Pancreas (tissue), 10 donors: ENCODE results near the gene CNOT11. TPM values are rescaled to one million over a fixed set of nuclear protein-coding genes. Genes with fewer than 3 reads are reported as not detected.

Experiments
- ATAC-seq, 4 donors: fragments of 200-7000 bp; cut with Tn5 transposase; one replicate each; pipeline versions ENCODE4 v1.8.0 to v1.9.1; 2020; ENCODE audit warnings: mild to moderate bottlenecking in 4 of 4, moderate library complexity in 4 of 4
- DNase-seq, 6 donors: peaks; one replicate each; pipeline ENCODE4 v3.0.0-alpha.2; 2020
- FAIRE-seq: peaks from 2 replicates; lab custom pipeline; 2012; peaks lifted over from hg19 to GRCh38; lab: Jason Lieb, UNC
- H3K27ac ChIP-seq, 4 donors: fragments of 200-600 bp; sonication (generic); 1 replicate in 3 of 4; 2 replicates in 1 of 4; pipeline versions ENCODE4 v1.5.0 to v1.8.0; 2020
- H3K27me3 ChIP-seq, 4 donors: fragments of 200-600 bp; one replicate each; pipeline ENCODE4 v1.8.0; 2021
- H3K36me3 ChIP-seq, 3 donors: fragments of 200-600 bp; sonication (generic) in 1 of 3; one replicate each; pipeline versions ENCODE4 v1.5.0 to v1.8.0; 2020 to 2021
- H3K4me1 ChIP-seq, 3 donors: fragments of 200-600 bp; one replicate each; pipeline ENCODE4 v1.8.0; 2021
- H3K4me3 ChIP-seq, 4 donors: fragments of 200-600 bp; sonication (generic) in 2 of 4; one replicate each; pipeline versions ENCODE4 v1.5.0 to v1.8.0; 2020 to 2021
- H3K9me3 ChIP-seq, 4 donors: fragments of 200-600 bp; one replicate each; pipeline ENCODE4 v1.8.0; 2021
- CTCF ChIP-seq, 4 donors: fragments of 200-600 bp; sonication (generic) in 3 of 4; IDR thresholded peaks; one replicate each; pipeline versions ENCODE4 v1.5.0 to v1.8.0; 2021; ENCODE audit warnings: antibody characterized with exemption in 4 of 4
- WGBS, 2 donors: extraction: QIAGEN DNeasy Blood & Tissue Kit; methylation state at CpG; one replicate each; pipeline ENCODE4 v1.1.7; 2013; 5-methylcytosine and 5-hydroxymethylcytosine counted together
- intact Hi-C, 3 donors: fragments of 100-400 bp; cut with DNase I; formaldehyde crosslinking; loops; one replicate each; pipeline versions ENCODE4 v1.11.1 to v1.14.2; 2022
- polyA plus RNA-seq, 2 donors: library from polyadenylated mRNA; stranded (reverse); fragments of 200-250 nt; gene quantifications; one replicate each; pipeline ENCODE4 v1.2.3, GENCODE V29; 2013
- total RNA-seq, 6 donors: library from RNA; stranded (reverse); fragmentation: NEBNext Ultra II Directional in 4 of 6; extraction: Animal tissue kit (Norgen Biotek cat#: 25700) in 4 of 6; gene quantifications; one replicate each; pipeline versions ENCODE4 v1.2.1 to v1.2.4, GENCODE V29; 2021 to 2023
- donor health status: healthy with polysubstance abuse.
- donor health status: DM: no; HTN: no; CAD: no; lungs with moderate emphysema.
- donor health status: DM: no; HTN: no; CAD: no.
- donor health status: control.
- donor health status: control.
- donor health status: Bipolar disorder and iron deficiency.
- donor health status: DM: yes; HTN: yes; CAD: no.
- donor health status: DM: no; HTN: no; CAD: no.
- donor health status: DM: no; HTN: no; CAD: no.
- donor health status: DM: yes; HTN: yes; CAD: no.

The CNOT11 gene
- total and polyA plus RNA-seq, 8 donors = 10.2 to 25.4 (median 17.6) TPM

GRCh38 chr2:101291973-101292372 lies 39.3 kb downstream of the CNOT11 start:
- Histone ChIP-seq H3K27me3 (no peaks in the 10 kb centered on the region), H3K4me1 (peaks cover 5 to 6% (median 6%) of the 10 kb centered on the region in 3 donors), H3K36me3 (peaks cover 0 to 30% (median 6%) of the 10 kb centered on the region in 3 donors), H3K4me3 (no peak overlapping the region), H3K9me3 (no peaks in the 10 kb centered on the region), H3K27ac (no peak overlapping the region)
- no peak for TF ChIP-seq CTCF (IDR thresholded peaks at IDR 0.05)
- DNase-seq = no peak
- no peak for ATAC-seq
- FAIRE-seq = no peak
- intact Hi-C loops = no loop called here
- 92 to 98% methylated on average over 3 of the region's 3 CpGs for WGBS, 2 donors

GRCh38 chr2:101293544-101293943 lies 40.9 kb downstream of the CNOT11 start:
- DNase-seq (no peak), FAIRE-seq (no peak), ATAC-seq (no peak)
- Histone ChIP-seq H3K27ac (no peak overlapping the region), H3K27me3 (no peaks in the 10 kb centered on the region), H3K4me1 (peaks cover 5 to 6% (median 6%) of the 10 kb centered on the region in 3 donors), H3K9me3 (no peaks in the 10 kb centered on the region), H3K36me3 (peaks cover 0 to 16% (median 3%) of the 10 kb centered on the region in 3 donors), H3K4me3 (no peak overlapping the region)
- no peak for TF ChIP-seq CTCF (IDR thresholded peaks at IDR 0.05)
- WGBS, 2 donors = 83 to 88% methylated on average over 2 of the region's 2 CpGs
- intact Hi-C loops = no loop called here

- Histone ChIP-seq H3K4me3 (no peak overlapping the region), H3K4me1 (peaks cover 5 to 6% (median 6%) of the 10 kb centered on the region in 3 donors), H3K36me3 (peaks cover 0 to 13% (median 3%) of the 10 kb centered on the region in 3 donors), H3K27ac (no peak overlapping the region), H3K9me3 (no peaks in the 10 kb centered on the region), H3K27me3 (no peaks in the 10 kb centered on the region)
- no peak for DNase-seq
- no peak for ATAC-seq
- intact Hi-C loops = no loop called here
- no peak for FAIRE-seq
- TF ChIP-seq CTCF (IDR thresholded peaks at IDR 0.05) = no peak
- 82% methylated on average over 6 of the region's 6 CpGs for WGBS, 2 donors
These were observed 42.2 kb downstream of the CNOT11 start for GRCh38 chr2:101294861-101295260.

- Histone ChIP-seq H3K9me3 (no peaks in the 10 kb centered on the region), H3K4me1 (peaks cover 5 to 12% (median 6%) of the 10 kb centered on the region in 3 donors), H3K36me3 (peaks cover 0 to 13% (median 3%) of the 10 kb centered on the region in 3 donors), H3K27ac (peak overlapping the region in 1 of 4 donors; percentile 6), H3K4me3 (no peak overlapping the region), H3K27me3 (no peaks in the 10 kb centered on the region)
- DNase-seq = no peak
- TF ChIP-seq CTCF (IDR thresholded peaks at IDR 0.05) = no peak
- FAIRE-seq = no peak
- intact Hi-C loops = no loop called here
- ATAC-seq = peak in 3 of 4 donors; percentile 51 to 70 (median 61)
- WGBS, 2 donors = 54 to 58% methylated on average over 2 of the region's 2 CpGs
These were observed 43.2 kb downstream of the CNOT11 start for GRCh38 chr2:101295895-101296294.

- no peaks in the 10 kb centered on the region for H3K27me3 ChIP-seq
- peaks cover 0 to 11% (median 3%) of the 10 kb centered on the region in 3 donors for H3K36me3 ChIP-seq
- WGBS, 2 donors = 89 to 93% methylated on average over 5 of the region's 5 CpGs
- H3K9me3 ChIP-seq = no peaks in the 10 kb centered on the region
- H3K4me1 ChIP-seq = peaks cover 5 to 12% (median 6%) of the 10 kb centered on the region in 3 donors
- FAIRE-seq (no peak), ATAC-seq (no peak), DNase-seq (no peak)
- no peak overlapping the region for H3K27ac ChIP-seq
- intact Hi-C loops = no loop called here
- no peak for TF ChIP-seq CTCF (IDR thresholded peaks at IDR 0.05)
- H3K4me3 ChIP-seq = no peak overlapping the region
These were observed 43.7 kb downstream of the CNOT11 start for GRCh38 chr2:101296371-101296770.
